ENCODE data around the gene HOXC6. TPM values are rescaled to one million over a fixed set of nuclear protein-coding genes. Genes with fewer than 3 reads are reported as not detected.

HOXC6 gene
- total and polyA plus RNA-seq, 2 of the 8 experiments (the other 6 are each of a cell fraction or from before 2014, with no cell fraction given) = not detected

GRCh38 chr12:53995002-53995377 is 33.2 kb upstream of the HOXC6 start:
- Histone ChIP-seq H2BK5ac (ENCODE audit: low read depth, low read length) (0 out of 2 replicates have a peak overlapping the region, but pooled peaks have one; percentile 2), H3K27me3 (replicated peaks in 1 of 4; ENCODE audit: control insufficient read depth in 3 of 4, extremely low read depth in 1 of 4, insufficient read depth in 3 of 4, low read length in 3 of 4) (peaks cover 97 to 100% (median 100%) of the 10 kb centered on the region in 4 experiments), H2AFZ (ENCODE audit: low read length) (no peak overlapping the region), H3K14ac (ENCODE audit: insufficient read length) (no peak overlapping the region), H3K79me1 (ENCODE audit: low read depth, low read length) (no peaks in the 10 kb centered on the region), H4K8ac (ENCODE audit: extremely low read depth, insufficient read depth, low read length) (no peak overlapping the region), H2AK5ac (ENCODE audit: low read depth, low read length) (peak overlapping the region; percentile 93), H3K79me2 (ENCODE audit: control insufficient read depth in 1 of 2, insufficient read depth in 2 of 2, low read length in 2 of 2) (no peaks in the 10 kb centered on the region), H4K91ac (replicated peaks; ENCODE audit: insufficient read length, low read length) (no peak overlapping the region), H3K9ac (replicated peaks in 1 of 4; ENCODE audit: extremely low read depth in 1 of 4, low read depth in 3 of 4, low read length in 3 of 4) (no peak overlapping the region), H2BK20ac (ENCODE audit: low read length) (peak overlapping the region; percentile 72; the same call in 1 of the 2 replicates), H3K56ac (replicated peaks; ENCODE audit: insufficient read length, low read depth, low read length) (no peak overlapping the region), H3K4me2 (ENCODE audit: insufficient read depth in 1 of 2, low read depth in 2 of 2, low read length in 2 of 2) (peak overlapping the region; percentile 23 to 56), H3K4me1 (replicated peaks in 1 of 4; ENCODE audit: control insufficient read depth in 3 of 4, insufficient read depth in 4 of 4, low read length in 3 of 4) (peaks cover 0 to 17% (median 4%) of the 10 kb centered on the region in 4 experiments; a peak in 5 of 7 replicates), H4K20me1 (replicated peaks in 1 of 2; ENCODE audit: control insufficient read depth in 1 of 2, insufficient read depth in 2 of 2, low read length in 2 of 2) (peaks cover 28 to 29% of the 10 kb centered on the region in 2 experiments), H3K23me2 (ENCODE audit: low read depth, low read length) (peaks cover 2% of the 10 kb centered on the region; the same call in 1 of the 2 replicates), H3K18ac (ENCODE audit: extremely low read depth, low read length) (no peak overlapping the region; the same call in 1 of the 2 replicates), H2BK120ac (replicated peaks; ENCODE audit: low read depth, low read length) (no peak overlapping the region), H4K5ac (ENCODE audit: insufficient read length, low read depth, low read length) (no peak overlapping the region), H3K36me3 (ENCODE audit: control insufficient read depth in 2 of 4, insufficient read depth in 4 of 4, low read length in 3 of 4) (peaks cover 0 to 19% (median 0%) of the 10 kb centered on the region in 4 experiments; a peak in 1 of 8 replicates), H3K4me3 (ENCODE audit: extremely low read depth in 1 of 4, insufficient read depth in 2 of 4, low read depth in 3 of 4, low read length in 4 of 4) (peak overlapping the region in 1 of 4 experiments; percentile 5; a peak in 1 of 8 replicates), H3K27ac (ENCODE audit: low read depth, low read length) (no peak overlapping the region), H3K9me3 (ENCODE audit: insufficient read depth in 2 of 2, low read depth in 1 of 2, low read length in 1 of 2) (peaks cover 0 to 4% of the 10 kb centered on the region in 2 experiments; a peak in 1 of 4 replicates), H2BK12ac (ENCODE audit: low read depth, low read length) (peak overlapping the region; percentile 68), H2BK15ac (ENCODE audit: low read length) (peak overlapping the region; percentile 72; the same call in 1 of the 2 replicates), H3K23ac (ENCODE audit: insufficient read length) (no peak overlapping the region), H3K4ac (replicated peaks; ENCODE audit: insufficient read length, low read depth, low read length) (no peak overlapping the region)
- POLR2A ChIA-PET (ENCODE audit: partially characterized antibody) = interaction anchor here (1.6 kb wide), 1 partner anchor 9 kb away, joined by 4 read pairs; no protein-coding TSS in a partner anchor
- no peak for FAIRE-seq
- CTCF ChIA-PET (ENCODE audit: partially characterized antibody) = interaction anchor here (0.7 to 4.4 kb wide), 7 partner anchors 10 to 218 kb away, joined by 3 to 28 read pairs (median 4); partner anchors contain the start of genes HOXC10 and HOXC8
- WGBS, 2 experiments (ENCODE audit: extremely low coverage in 1 of 2, insufficient coverage in 1 of 2, insufficient read length in 1 of 2, insufficient replicate concordance in 2 of 2, low coverage in 1 of 2, low lambda C conversion rate in 2 of 2, missing lambda C conversion rate in 1 of 2) = 1% methylated on average over 11 of the region's 17 CpGs; no CpG with 5 or more reads in 1 of the 2 experiments
- DNase-seq (ENCODE audit: low read depth in 1 of 2, low spot score in 2 of 2) = no peak
- no peak for TF ChIP-seq BCL11A (IDR thresholded peaks at IDR 0.05; ENCODE audit: low read depth in 2 of 2, low read length in 2 of 2)
- no peak for TF ChIP-seq RFX5 (IDR thresholded peaks at IDR 0.05; ENCODE audit: borderline replicate concordance, low read depth, low read length)
- TF ChIP-seq TCF12 (IDR thresholded peaks at IDR 0.05; ENCODE audit: low read depth, low read length) = no peak
- TF ChIP-seq POLR2AphosphoS5 (IDR thresholded peaks at IDR 0.05; ENCODE audit: low read depth, low read length) = no peak

Data from H1 (cell line).